Loucy (cell line): Measurements from ENCODE around the gene AKAIN1.

ENCODE experiments used
- EZH2phosphoT487 ChIP-seq: fragments of 200-600 bp; IDR thresholded peaks from 2 replicates; pipeline ENCODE4 v1.6.1; 2018; ENCODE audit warnings: antibody characterized with exemption, mild to moderate bottlenecking, moderate library complexity, borderline replicate concordance
- TF ChIP-seq, protein P1 (sequence below): fragments of 200-600 bp; sonication (generic); conservative IDR thresholded peaks from 2 replicates; pipeline ENCODE4 v1.5.1; 2014; ENCODE audit warnings: mild to moderate bottlenecking, antibody characterized with exemption, low read length

DNA sequence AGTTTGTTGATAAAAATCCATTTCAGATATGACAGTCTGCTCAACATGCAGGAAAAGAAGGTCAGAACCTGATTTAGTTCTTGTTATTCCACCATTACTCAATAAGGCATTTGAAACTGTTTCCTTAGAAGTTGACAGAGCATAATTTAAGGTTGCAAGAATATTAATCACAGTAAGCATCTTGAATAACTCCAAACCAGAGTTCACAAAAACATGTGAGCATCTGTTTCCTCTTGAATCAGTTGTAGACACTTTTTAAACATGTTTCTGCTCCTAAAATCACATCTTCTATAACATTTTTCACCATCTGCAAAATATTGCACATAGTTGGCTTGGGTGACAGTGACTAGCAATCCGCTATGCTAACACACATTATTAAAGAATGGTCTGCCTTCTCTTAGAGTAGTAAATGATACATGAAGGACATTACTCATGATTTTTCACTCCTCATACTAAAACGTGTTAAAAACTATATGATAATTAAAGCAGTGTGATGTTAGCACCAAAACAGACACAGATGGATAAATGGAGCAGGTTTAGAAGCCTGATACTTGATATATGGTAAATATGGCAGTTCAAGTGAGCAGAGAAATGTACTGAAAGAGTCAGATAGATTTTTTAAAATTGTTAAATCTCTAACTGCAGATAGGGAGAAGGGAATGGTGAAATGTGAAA is 30.3 kb downstream of the AKAIN1 start:
- TF ChIP-seq EZH2phosphoT487: no peak
- TF ChIP-seq, protein P1, sequence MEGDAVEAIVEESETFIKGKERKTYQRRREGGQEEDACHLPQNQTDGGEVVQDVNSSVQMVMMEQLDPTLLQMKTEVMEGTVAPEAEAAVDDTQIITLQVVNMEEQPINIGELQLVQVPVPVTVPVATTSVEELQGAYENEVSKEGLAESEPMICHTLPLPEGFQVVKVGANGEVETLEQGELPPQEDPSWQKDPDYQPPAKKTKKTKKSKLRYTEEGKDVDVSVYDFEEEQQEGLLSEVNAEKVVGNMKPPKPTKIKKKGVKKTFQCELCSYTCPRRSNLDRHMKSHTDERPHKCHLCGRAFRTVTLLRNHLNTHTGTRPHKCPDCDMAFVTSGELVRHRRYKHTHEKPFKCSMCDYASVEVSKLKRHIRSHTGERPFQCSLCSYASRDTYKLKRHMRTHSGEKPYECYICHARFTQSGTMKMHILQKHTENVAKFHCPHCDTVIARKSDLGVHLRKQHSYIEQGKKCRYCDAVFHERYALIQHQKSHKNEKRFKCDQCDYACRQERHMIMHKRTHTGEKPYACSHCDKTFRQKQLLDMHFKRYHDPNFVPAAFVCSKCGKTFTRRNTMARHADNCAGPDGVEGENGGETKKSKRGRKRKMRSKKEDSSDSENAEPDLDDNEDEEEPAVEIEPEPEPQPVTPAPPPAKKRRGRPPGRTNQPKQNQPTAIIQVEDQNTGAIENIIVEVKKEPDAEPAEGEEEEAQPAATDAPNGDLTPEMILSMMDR: no peak
